ENCODE data around the gene HPSE2. TPM values are rescaled to one million over a fixed set of nuclear protein-coding genes. Genes with fewer than 3 reads are reported as not detected.

The HPSE2 gene
- polyA plus RNA-seq, 1 experiment: not detected

GRCh38 chr10:99203310-99203709, 32.3 kb downstream of the HPSE2 start:
- no peak for DNase-seq (ENCODE audit: low read depth)
- H3K36me3 ChIP-seq (ENCODE audit: control insufficient read depth, insufficient read depth, low read length): no peaks in the 10 kb centered on the region
- CTCF ChIA-PET: no interaction called here
- H3K4me3 ChIP-seq (ENCODE audit: low read depth, low read length): no peak overlapping the region
- no peaks in the 10 kb centered on the region for H3K27me3 ChIP-seq (ENCODE audit: control insufficient read depth, insufficient read depth, low read length)
- TF ChIP-seq CTCF (IDR thresholded peaks at IDR 0.05; ENCODE audit: insufficient read depth, low read depth, low read length): no peak
- POLR2A ChIA-PET: no interaction called here

- Histone ChIP-seq H3K27me3 (ENCODE audit: control insufficient read depth, insufficient read depth, low read length) (no peaks in the 10 kb centered on the region), H3K4me3 (ENCODE audit: low read depth, low read length) (no peak overlapping the region), H3K36me3 (ENCODE audit: control insufficient read depth, insufficient read depth, low read length) (no peaks in the 10 kb centered on the region)
- TF ChIP-seq CTCF (IDR thresholded peaks at IDR 0.05; ENCODE audit: insufficient read depth, low read depth, low read length): no peak
- CTCF ChIA-PET: interaction anchor here (0.6 to 2.8 kb wide), 10 partner anchors 9 to 748 kb away, joined by 3 to 10 read pairs (median 3); no protein-coding TSS in a partner anchor
- DNase-seq (ENCODE audit: low read depth): no peak
- POLR2A ChIA-PET: no interaction called here
Observed at GRCh38 chr10:99172950-99173349, 62.7 kb downstream of the HPSE2 start.

GRCh38 chr10:99172128-99172738, 63.4 kb downstream of the HPSE2 start:
- peak; percentile 3 for DNase-seq (ENCODE audit: low read depth)
- ChIA-PET CTCF (interaction anchor here (0.6 to 2.8 kb wide), 8 partner anchors 26 to 747 kb away, joined by 3 to 10 read pairs (median 3); no protein-coding TSS in a partner anchor), POLR2A (no interaction called here)
- Histone ChIP-seq H3K36me3 (ENCODE audit: control insufficient read depth, insufficient read depth, low read length) (no peaks in the 10 kb centered on the region), H3K27me3 (ENCODE audit: control insufficient read depth, insufficient read depth, low read length) (no peaks in the 10 kb centered on the region), H3K4me3 (ENCODE audit: low read depth, low read length) (no peak overlapping the region)
- TF ChIP-seq CTCF (IDR thresholded peaks at IDR 0.05; ENCODE audit: insufficient read depth, low read depth, low read length): peak; percentile 79

- no peak for DNase-seq (ENCODE audit: low read depth)
- no peak for TF ChIP-seq CTCF (IDR thresholded peaks at IDR 0.05; ENCODE audit: insufficient read depth, low read depth, low read length)
- Histone ChIP-seq H3K4me3 (ENCODE audit: low read depth, low read length) (no peak overlapping the region), H3K27me3 (ENCODE audit: control insufficient read depth, insufficient read depth, low read length) (no peaks in the 10 kb centered on the region), H3K36me3 (ENCODE audit: control insufficient read depth, insufficient read depth, low read length) (no peaks in the 10 kb centered on the region)
- CTCF ChIA-PET: interaction anchor here (1.0 kb wide), 1 partner anchor 22 kb away, joined by 3 read pairs; no protein-coding TSS in a partner anchor
- POLR2A ChIA-PET: no interaction called here
Observed at GRCh38 chr10:99170116-99170675, 65.5 kb downstream of the HPSE2 start.

- Histone ChIP-seq H3K36me3 (ENCODE audit: control insufficient read depth, insufficient read depth, low read length) (no peaks in the 10 kb centered on the region), H3K27me3 (ENCODE audit: control insufficient read depth, insufficient read depth, low read length) (no peaks in the 10 kb centered on the region), H3K4me3 (ENCODE audit: low read depth, low read length) (no peak overlapping the region)
- ChIA-PET POLR2A (interaction anchor here (0.6 kb wide), 1 partner anchor 288 kb away, joined by 4 read pairs; no protein-coding TSS in a partner anchor), CTCF (no interaction called here)
- TF ChIP-seq CTCF (IDR thresholded peaks at IDR 0.05; ENCODE audit: insufficient read depth, low read depth, low read length): no peak
- no peak for DNase-seq (ENCODE audit: low read depth)
Observed at GRCh38 chr10:99161165-99161564, 74.5 kb downstream of the HPSE2 start.

All from BJ (cell line).